Motor neuron (in vitro differentiated cells): ENCODE measurements around the gene FZD2. TPM values are rescaled to one million over a fixed set of nuclear protein-coding genes. Genes with fewer than 3 reads are reported as not detected.
"Not testable (repeated sequence)": the region's sequence is repeated elsewhere in the genome, so short reads cannot be mapped to it uniquely, and the experiment has no call there.

Experiments
- ATAC-seq, 8 experiments: fragments of 200-7000 bp; cut with Tn5 transposase; replicated peaks in 6 of 8; 2 replicates each; pipeline ENCODE4 v1.8.0; 2021; ENCODE audit warnings: mild to moderate bottlenecking in 8 of 8, moderate library complexity in 8 of 8
- H3K27ac ChIP-seq, 2 donors: fragments of 250-450 bp; sonication (Bioruptor Pico); 2 replicates each; pipeline ENCODE4 v1.9.0; 2021; ENCODE audit warnings: antibody characterized with exemption in 2 of 2, mild to moderate bottlenecking in 2 of 2, moderate library complexity in 1 of 2
- H3K4me1 ChIP-seq, 2 donors: fragments of 250-450 bp; sonication (Bioruptor Pico); replicated peaks in 1 of 2; 2 replicates each; pipeline ENCODE4 v1.6.1; 2021; ENCODE audit warnings: antibody characterized with exemption in 2 of 2, mild to moderate bottlenecking in 2 of 2, moderate library complexity in 1 of 2
- H3K4me3 ChIP-seq, 5 donors: fragments of 250-450 bp; sonication (Bioruptor Pico); 2 replicates each; pipeline ENCODE4 v1.9.0; 2021; ENCODE audit warnings: antibody characterized with exemption in 5 of 5, mild to moderate bottlenecking in 5 of 5, moderate library complexity in 4 of 5
- WGBS, 10 experiments: fragments of 450-650 bp; shearing (Covaris generic); methylation state at CpG; one replicate each; pipeline ENCODE4 v1.0.0; 2022; 5-methylcytosine and 5-hydroxymethylcytosine counted together
- in situ Hi-C, 9 experiments: fragments of 400-800 bp; cut with MboI; loops; one replicate each; pipeline ENCODE4 v1.15.0; 2021; ENCODE audit warnings: low sequenced_read_pairs in 9 of 9, low pct_unique_long_range_greater_than_20kb in 2 of 9; ENCODE audit not compliant: unreplicated experiment in 9 of 9
- total RNA-seq, 8 experiments: library from RNA; unstranded; fragments of 300-600 nt; gene quantifications; 2 replicates each; pipeline versions ENCODE4 v1.2.3 to v1.2.4, GENCODE V29; 2022

The FZD2 gene
- total RNA-seq, 8 experiments from 2014 or later = 1.0 to 34.2 (median 11.7) TPM

- 25 to 100% (median 82%) methylated on average over 1 of the region's 2 CpGs; no CpG with 5 or more reads in 6 of the 10 experiments for WGBS, 10 experiments
- in situ Hi-C loops, H3K4me1 ChIP-seq, H3K4me3 ChIP-seq, H3K27ac ChIP-seq, ATAC-seq: not testable (repeated sequence)
Measured at GRCh38 chr17:44590762-44591161, 33.5 kb downstream of the FZD2 start.

- H3K27ac ChIP-seq = no peak overlapping the region
- in situ Hi-C loops = no loop called here
Measured at GRCh38 chr17:44591206-44591605, 33.9 kb downstream of the FZD2 start.

GRCh38 chr17:44593156-44593555 lies 35.9 kb downstream of the FZD2 start:
- WGBS, 10 experiments = 28 to 80% methylated on average over 1 to 2 of the region's 6 CpGs; no CpG with 5 or more reads in 8 of the 10 experiments
- in situ Hi-C loops = no loop called here

More at GRCh38 chr17:44591206-44591605, 33.9 kb downstream of the FZD2 start:
- Histone ChIP-seq H3K4me1 (peaks cover 0 to 7% of the 10 kb centered on the region in 2 donors), H3K4me3 (no peak overlapping the region)
- ATAC-seq = no peak
- 50 to 82% (median 60%) methylated on average over 1 to 4 of the region's 4 CpGs; no CpG with 5 or more reads in 3 of the 10 experiments for WGBS, 10 experiments

GRCh38 chr17:44595216-44595775 lies 38.0 kb downstream of the FZD2 start:
- no peak overlapping the region for H3K27ac ChIP-seq

More at GRCh38 chr17:44593156-44593555, 35.9 kb downstream of the FZD2 start:
- Histone ChIP-seq H3K4me1 (no peaks in the 10 kb centered on the region), H3K4me3 (no peak overlapping the region), H3K27ac (no peak overlapping the region)
- ATAC-seq = no peak

GRCh38 chr17:44598329-44598728 lies 41.0 kb downstream of the FZD2 start:
- in situ Hi-C loops = no loop called here
- Histone ChIP-seq H3K4me1 (peaks cover 12 to 21% of the 10 kb centered on the region in 2 donors), H3K4me3 (no peak overlapping the region), H3K27ac (no peak overlapping the region)
- 67 to 100% (median 81%) methylated on average over 1 to 4 of the region's 5 CpGs; no CpG with 5 or more reads in 5 of the 10 experiments for WGBS, 10 experiments
- no peak for ATAC-seq

More at GRCh38 chr17:44595216-44595775, 38.0 kb downstream of the FZD2 start:
- ATAC-seq = no peak
- 0 to 100% (median 60%) methylated on average over 1 to 5 of the region's 10 CpGs; no CpG with 5 or more reads in 3 of the 10 experiments for WGBS, 10 experiments
- Histone ChIP-seq H3K4me1 (peaks cover 12% of the 10 kb centered on the region in 2 donors), H3K4me3 (no peak overlapping the region)
- in situ Hi-C loops = no loop called here

GRCh38 chr17:44598932-44599297 lies 41.6 kb downstream of the FZD2 start:
- Histone ChIP-seq H3K4me1 (peaks cover 12 to 21% of the 10 kb centered on the region in 2 donors), H3K27ac (peak overlapping the region in 1 of 2 donors; percentile 4), H3K4me3 (no peak overlapping the region)
- in situ Hi-C loops = no loop called here
- ATAC-seq = peak in 1 of 8 experiments; percentile 37
- WGBS, 10 experiments = 68 to 100% (median 100%) methylated on average over 1 to 2 of the region's 2 CpGs; no CpG with 5 or more reads in 2 of the 10 experiments

GRCh38 chr17:44599298-44600175 lies 42.3 kb downstream of the FZD2 start:
- ATAC-seq = peak; percentile 66 to 97 (median 96)
- peaks cover 12 to 21% of the 10 kb centered on the region in 2 donors for H3K4me1 ChIP-seq
- no peak overlapping the region for H3K4me3 ChIP-seq
- in situ Hi-C loops = no loop called here
- peak overlapping the region; percentile 6 to 66 for H3K27ac ChIP-seq
- 33 to 100% (median 63%) methylated on average over 1 to 4 of the region's 9 CpGs; no CpG with 5 or more reads in 7 of the 10 experiments for WGBS, 10 experiments

- in situ Hi-C loops = no loop called here
- H3K27ac ChIP-seq = no peak overlapping the region
- peaks cover 12 to 21% of the 10 kb centered on the region in 2 donors for H3K4me1 ChIP-seq
- WGBS, 10 experiments = 67 to 100% (median 94%) methylated on average over 1 to 9 of the region's 15 CpGs; no CpG with 5 or more reads in 5 of the 10 experiments
- ATAC-seq = peak in 2 of 8 experiments; percentile 17 to 52
- no peak overlapping the region for H3K4me3 ChIP-seq
Measured at GRCh38 chr17:44601539-44601938, 44.3 kb downstream of the FZD2 start.

GRCh38 chr17:44601973-44602372 lies 44.7 kb downstream of the FZD2 start:
- no peak overlapping the region for H3K27ac ChIP-seq
- H3K4me1 ChIP-seq = peaks cover 12 to 21% of the 10 kb centered on the region in 2 donors
- 0 to 40% (median 10%) methylated on average over 1 to 2 of the region's 9 CpGs; no CpG with 5 or more reads in 5 of the 10 experiments for WGBS, 10 experiments
- no peak overlapping the region for H3K4me3 ChIP-seq
- in situ Hi-C loops = no loop called here
- ATAC-seq = no peak

GRCh38 chr17:44602390-44602789 lies 45.1 kb downstream of the FZD2 start:
- Histone ChIP-seq H3K27ac (no peak overlapping the region), H3K4me3 (no peak overlapping the region), H3K4me1 (peaks cover 12 to 21% of the 10 kb centered on the region in 2 donors)
- in situ Hi-C loops = no loop called here
- 0 to 100% (median 82%) methylated on average over 1 to 6 of the region's 6 CpGs for WGBS, 10 experiments
- no peak for ATAC-seq

GRCh38 chr17:44602970-44603369 lies 45.7 kb downstream of the FZD2 start:
- Histone ChIP-seq H3K4me3 (no peak overlapping the region), H3K27ac (no peak overlapping the region), H3K4me1 (peaks cover 12 to 24% of the 10 kb centered on the region in 2 donors)
- no peak for ATAC-seq
- in situ Hi-C loops = no loop called here
- WGBS, 10 experiments = 14 to 100% (median 90%) methylated on average over 1 to 3 of the region's 3 CpGs

- WGBS, 10 experiments = 17 to 80% (median 60%) methylated on average over 1 to 4 of the region's 6 CpGs; no CpG with 5 or more reads in 5 of the 10 experiments
- Histone ChIP-seq H3K4me3 (no peak overlapping the region), H3K4me1 (peaks cover 14 to 33% of the 10 kb centered on the region in 2 donors), H3K27ac (no peak overlapping the region)
- in situ Hi-C loops = no loop called here
- no peak for ATAC-seq
Measured at GRCh38 chr17:44604116-44604761, 47.0 kb downstream of the FZD2 start.
